ENCODE measurements around the gene MOB3B.

MOB3B gene

DNA sequence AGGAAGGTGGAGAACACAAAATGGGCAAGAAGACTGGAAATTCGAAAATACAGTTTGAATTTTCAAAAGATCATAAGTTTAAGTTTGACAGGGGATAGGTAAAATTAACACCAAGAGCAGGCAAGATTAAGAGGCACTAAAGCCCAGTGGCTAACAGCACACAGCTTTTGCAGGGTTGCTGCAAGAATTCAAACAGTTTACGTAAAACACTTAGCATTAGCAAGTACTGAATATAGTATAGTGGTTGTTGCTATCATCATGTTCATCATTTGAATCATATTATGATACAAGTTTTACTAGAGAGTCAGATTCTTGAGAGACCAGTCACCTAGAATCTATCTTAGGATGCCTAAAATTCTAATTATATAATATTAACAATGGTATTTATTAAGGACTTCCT lies 66.8 kb downstream of the MOB3B start:
- TF ChIP-seq, protein P1, sequence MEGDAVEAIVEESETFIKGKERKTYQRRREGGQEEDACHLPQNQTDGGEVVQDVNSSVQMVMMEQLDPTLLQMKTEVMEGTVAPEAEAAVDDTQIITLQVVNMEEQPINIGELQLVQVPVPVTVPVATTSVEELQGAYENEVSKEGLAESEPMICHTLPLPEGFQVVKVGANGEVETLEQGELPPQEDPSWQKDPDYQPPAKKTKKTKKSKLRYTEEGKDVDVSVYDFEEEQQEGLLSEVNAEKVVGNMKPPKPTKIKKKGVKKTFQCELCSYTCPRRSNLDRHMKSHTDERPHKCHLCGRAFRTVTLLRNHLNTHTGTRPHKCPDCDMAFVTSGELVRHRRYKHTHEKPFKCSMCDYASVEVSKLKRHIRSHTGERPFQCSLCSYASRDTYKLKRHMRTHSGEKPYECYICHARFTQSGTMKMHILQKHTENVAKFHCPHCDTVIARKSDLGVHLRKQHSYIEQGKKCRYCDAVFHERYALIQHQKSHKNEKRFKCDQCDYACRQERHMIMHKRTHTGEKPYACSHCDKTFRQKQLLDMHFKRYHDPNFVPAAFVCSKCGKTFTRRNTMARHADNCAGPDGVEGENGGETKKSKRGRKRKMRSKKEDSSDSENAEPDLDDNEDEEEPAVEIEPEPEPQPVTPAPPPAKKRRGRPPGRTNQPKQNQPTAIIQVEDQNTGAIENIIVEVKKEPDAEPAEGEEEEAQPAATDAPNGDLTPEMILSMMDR (conservative IDR thresholded peaks at IDR 0.05; ENCODE audit: low read depth, low read length) = no peak
- no peak for DNase-seq (ENCODE audit: low read depth)
- no peak overlapping the region for H3K4me3 ChIP-seq (ENCODE audit: low read length)

- TF ChIP-seq, protein P1 (conservative IDR thresholded peaks at IDR 0.05; ENCODE audit: low read depth, low read length) = no peak
- DNase-seq (ENCODE audit: low read depth) = no peak
- H3K4me3 ChIP-seq (ENCODE audit: low read length) = no peak overlapping the region
Observed at GRCh38 chr9:27462434-27462833, 67.2 kb downstream of the MOB3B start.

- H3K4me3 ChIP-seq (ENCODE audit: low read length) = no peak overlapping the region
- TF ChIP-seq, protein P1 (conservative IDR thresholded peaks at IDR 0.05; ENCODE audit: low read depth, low read length) = no peak
- DNase-seq (ENCODE audit: low read depth) = no peak
Observed at GRCh38 chr9:27460226-27461023, 69.2 kb downstream of the MOB3B start.

DNA sequence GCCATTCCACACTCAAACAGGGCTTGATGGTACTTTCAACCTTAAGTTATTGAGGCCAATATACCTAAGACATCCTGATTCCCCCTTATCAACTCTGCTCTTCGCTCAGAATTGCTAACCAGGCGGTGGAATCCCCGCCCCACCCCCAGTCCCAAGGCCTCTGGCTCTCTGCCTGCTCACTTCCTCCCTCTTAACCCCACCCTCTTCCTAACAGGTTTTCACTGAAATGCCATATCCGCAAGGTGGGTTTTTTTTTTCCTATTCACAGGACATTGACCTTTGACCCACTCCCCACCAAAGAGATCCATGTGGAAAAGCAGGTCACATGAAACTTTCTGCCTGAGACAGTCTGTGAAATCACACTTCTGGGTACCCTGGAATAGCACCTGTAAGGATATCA lies 72.2 kb downstream of the MOB3B start:
- DNase-seq (ENCODE audit: low read depth) = no peak
- no peak overlapping the region for H3K4me3 ChIP-seq (ENCODE audit: low read length)
- TF ChIP-seq, protein P1 (conservative IDR thresholded peaks at IDR 0.05; ENCODE audit: low read depth, low read length) = no peak

- TF ChIP-seq, protein P1 (conservative IDR thresholded peaks at IDR 0.05; ENCODE audit: low read depth, low read length) = no peak
- no peak for DNase-seq (ENCODE audit: low read depth)
- no peak overlapping the region for H3K4me3 ChIP-seq (ENCODE audit: low read length)
Observed at GRCh38 chr9:27453860-27454553, 75.6 kb downstream of the MOB3B start.

DNA sequence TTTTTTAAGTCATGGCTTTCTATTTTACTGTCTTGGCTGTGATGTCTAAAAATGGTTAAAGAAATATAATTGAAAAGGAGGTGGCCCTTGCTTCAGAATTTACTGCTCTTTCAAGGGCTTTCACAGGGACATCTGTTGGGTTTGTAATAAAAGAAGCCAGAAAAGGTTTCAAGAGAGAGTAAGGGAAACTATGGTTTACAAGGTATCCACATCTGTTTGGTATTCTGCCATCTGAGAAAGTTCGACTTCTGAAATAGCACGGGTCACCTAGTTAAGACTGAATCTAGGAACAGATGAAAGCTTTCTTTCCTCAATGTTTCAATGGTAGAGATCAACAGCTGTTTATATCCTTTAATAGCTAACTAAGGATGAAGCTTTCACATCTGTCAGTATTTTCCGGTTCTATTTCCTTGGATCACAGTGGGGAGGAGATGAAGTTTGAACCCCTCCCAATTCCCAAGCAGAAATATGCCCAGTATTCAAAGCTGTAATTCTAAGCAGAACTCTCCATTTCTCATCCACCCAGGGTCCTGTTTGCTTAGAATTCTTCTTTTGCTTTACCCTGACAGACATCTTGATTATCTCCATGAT lies 78.3 kb downstream of the MOB3B start:
- no peak for DNase-seq (ENCODE audit: low read depth)
- no peak overlapping the region for H3K4me3 ChIP-seq (ENCODE audit: low read length)
- TF ChIP-seq, protein P1 (conservative IDR thresholded peaks at IDR 0.05; ENCODE audit: low read depth, low read length) = no peak

Measured in retinal pigment epithelial cell (primary cell).